Measurements from ENCODE around the gene DSG2.

GRCh38 chr18:31491586-31491985 is 6.4 kb upstream of the DSG2 start:
- no peak for TF ChIP-seq GATA2 (IDR thresholded peaks at IDR 0.05; ENCODE audit: low read depth, low read length)
- TF ChIP-seq GATA3 (IDR thresholded peaks at IDR 0.05; ENCODE audit: low read depth, low read length) = no peak
